Umbilical cord (tissue), 2 donors: ENCODE measurements around the gene CSAG1. TPM values are rescaled to one million over a fixed set of nuclear protein-coding genes. Genes with fewer than 3 reads are reported as not detected.
"Not testable (repeated sequence)": the region's sequence is repeated elsewhere in the genome, so short reads cannot be mapped to it uniquely, and the experiment has no call there.

Experiments
- DNase-seq: peaks from one replicate; pipeline ENCODE4 v3.0.0-alpha.2; 2015; ENCODE audit warnings: low spot score
- total RNA-seq: library from RNA; depleted of rRNA; stranded (reverse); fragments of >200 nt; gene quantifications from one replicate; pipeline ENCODE4 v1.2.3, GENCODE V29; 2014; ENCODE audit warnings: low replicate concordance; ENCODE audit not compliant: insufficient read depth

CSAG1 gene
- 2.6 TPM for total RNA-seq

DNA sequence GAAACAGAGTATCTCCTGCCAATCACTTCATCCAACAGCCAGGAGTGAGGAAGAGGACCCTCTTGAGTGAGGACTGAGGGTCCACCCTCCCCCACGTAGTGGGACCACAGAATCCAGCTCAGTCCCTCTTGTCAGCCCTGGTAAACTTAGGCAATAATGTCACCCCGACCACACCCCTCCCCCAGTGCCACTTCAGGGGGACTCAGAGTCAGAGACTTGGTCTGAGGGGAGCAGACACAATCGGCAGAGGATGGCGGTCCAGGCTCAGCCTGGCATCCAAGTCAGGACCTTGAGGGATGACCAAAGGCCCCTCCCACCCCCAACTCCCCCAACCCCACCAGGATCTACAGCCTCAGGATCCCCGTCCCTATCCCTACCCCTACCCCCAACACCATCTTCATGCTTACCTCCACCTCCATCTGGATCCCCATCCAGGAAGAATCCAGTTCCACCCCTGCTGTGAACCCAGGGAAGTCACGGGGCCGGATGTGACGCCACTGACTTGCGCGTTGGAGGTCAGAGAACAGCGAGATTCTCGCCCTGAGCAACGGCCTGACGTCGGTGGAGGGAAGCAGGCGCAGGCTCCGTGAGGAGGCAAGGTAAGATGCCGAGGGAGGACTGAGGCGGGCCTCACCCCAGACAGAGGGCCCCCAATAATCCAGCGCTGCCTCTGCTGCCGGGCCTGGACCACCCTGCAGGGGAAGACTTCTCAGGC, at the start of gene CSAG1, which contains the start of gene MAGEA12:
CSAG1 (minus strand) TSS at position 461 of the 715 bp plus-strand sequence. CDS start 1,261 bp downstream, outside the sequence.
MAGEA12 (plus strand) TSS at position 497 of the 715 bp plus-strand sequence. CDS start 2,405 bp downstream, outside the sequence.
- no peak for DNase-seq

DNA sequence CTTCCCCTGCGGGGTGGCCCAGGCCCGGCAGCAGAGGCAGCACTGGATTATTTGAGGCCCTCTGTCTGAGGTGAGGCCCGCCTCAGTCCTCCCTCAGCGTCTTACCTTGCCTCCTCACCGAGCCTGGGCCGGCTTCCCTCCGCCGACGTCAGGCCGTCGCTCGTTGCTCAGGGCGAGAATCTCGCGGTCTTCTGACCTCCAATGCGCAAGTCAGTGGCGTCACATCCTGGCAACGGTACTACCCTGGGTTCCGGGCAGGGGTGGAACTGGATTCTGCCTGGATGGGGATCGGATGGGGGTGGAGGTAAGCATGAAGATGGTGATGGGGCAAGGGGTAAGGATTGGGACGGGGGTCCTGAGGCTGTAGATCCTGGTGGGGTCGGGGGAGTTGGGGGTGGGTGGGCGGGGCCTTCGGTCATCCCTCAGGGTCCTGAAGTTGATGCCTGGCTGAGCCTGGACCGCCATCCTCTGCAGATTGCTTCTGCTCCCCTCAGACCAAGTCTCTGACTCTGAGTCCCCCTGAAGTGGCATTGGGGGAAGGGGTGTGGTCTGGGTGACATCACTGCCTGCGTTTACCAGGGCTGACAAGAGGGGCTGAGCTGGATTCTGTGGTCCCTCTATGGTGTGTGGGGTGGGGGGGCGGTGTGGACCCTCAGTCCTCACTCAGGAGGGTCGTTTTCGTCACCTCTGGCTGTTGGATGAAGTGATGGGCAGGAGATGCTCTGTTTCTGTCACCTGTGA, 36.2 kb upstream of the CSAG1 start, which contains the start of gene MAGEA6:
MAGEA6 (minus strand) TSS at position 141 of the 741 bp plus-strand sequence. CDS start 2,039 bp downstream, outside the sequence.
- not testable (repeated sequence) for DNase-seq

GRCh38 chrX:152766562-152766961, 33.0 kb upstream of the CSAG1 start:
- DNase-seq: not testable (repeated sequence)

- DNase-seq: not testable (repeated sequence)
Observed at GRCh38 chrX:152761582-152761981, 28.1 kb upstream of the CSAG1 start.

- not testable (repeated sequence) for DNase-seq
Observed at GRCh38 chrX:152759544-152759943, 26.0 kb upstream of the CSAG1 start.

GRCh38 chrX:152758918-152759317, 25.4 kb upstream of the CSAG1 start, which contains the start of gene CSAG3:
CSAG3 (plus strand) TSS chrX:152759218.
- DNase-seq: not testable (repeated sequence)

DNA sequence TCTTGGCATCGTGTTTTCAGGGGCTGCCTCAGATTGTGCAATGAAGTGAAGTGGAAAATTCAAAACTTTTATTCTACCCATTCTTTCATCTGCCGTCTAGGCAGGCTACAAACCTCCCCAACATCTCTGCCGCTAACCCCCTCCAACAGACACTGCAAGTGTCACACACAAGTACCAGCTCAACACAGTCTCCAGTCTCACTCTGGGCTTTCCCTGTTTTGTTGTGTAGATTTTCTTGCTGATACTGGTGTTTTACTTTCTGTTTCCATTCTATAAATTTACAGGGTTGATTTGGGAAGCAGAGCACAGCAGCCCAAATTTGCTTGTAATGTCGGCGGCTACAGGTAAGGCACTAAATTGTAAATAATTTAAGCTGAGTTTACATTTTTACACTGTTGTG, 21.4 kb upstream of the CSAG1 start:
- not testable (repeated sequence) for DNase-seq

- not testable (repeated sequence) for DNase-seq
Observed at GRCh38 chrX:152753686-152754650, 20.4 kb upstream of the CSAG1 start, which contains the start of gene MAGEA2. MAGEA2 (minus strand) TSS chrX:152753842; CDS start chrX:152751363, 2,479 bp downstream.

- DNase-seq: no peak
Observed at GRCh38 chrX:152738560-152738959, 5.0 kb upstream of the CSAG1 start.

GRCh38 chrX:152736528-152736927, 3.0 kb upstream of the CSAG1 start:
- not testable (repeated sequence) for DNase-seq

GRCh38 chrX:152735860-152736511, 2.5 kb upstream of the CSAG1 start:
- DNase-seq: no peak

DNA sequence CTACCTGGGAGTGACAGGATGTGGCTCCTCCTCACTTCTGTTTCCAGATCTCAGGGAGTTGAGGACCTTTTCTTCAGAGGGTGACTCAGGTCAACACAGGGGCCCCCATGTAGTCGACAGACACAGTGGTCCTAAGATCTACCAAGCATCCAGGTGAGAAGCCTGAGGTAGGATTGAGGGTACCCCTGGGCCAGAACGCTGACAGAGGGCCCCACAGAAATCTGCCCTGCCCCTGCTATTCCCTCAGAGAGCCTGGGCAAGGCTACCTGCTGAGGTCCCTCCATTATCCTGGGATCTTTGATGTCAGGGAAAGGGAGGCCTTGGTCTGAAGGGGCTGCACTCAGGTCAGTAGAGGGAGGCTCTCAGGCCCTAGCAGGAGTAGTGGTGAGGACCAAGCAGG, 1.6 kb upstream of the CSAG1 start:
- no peak for DNase-seq

DNA sequence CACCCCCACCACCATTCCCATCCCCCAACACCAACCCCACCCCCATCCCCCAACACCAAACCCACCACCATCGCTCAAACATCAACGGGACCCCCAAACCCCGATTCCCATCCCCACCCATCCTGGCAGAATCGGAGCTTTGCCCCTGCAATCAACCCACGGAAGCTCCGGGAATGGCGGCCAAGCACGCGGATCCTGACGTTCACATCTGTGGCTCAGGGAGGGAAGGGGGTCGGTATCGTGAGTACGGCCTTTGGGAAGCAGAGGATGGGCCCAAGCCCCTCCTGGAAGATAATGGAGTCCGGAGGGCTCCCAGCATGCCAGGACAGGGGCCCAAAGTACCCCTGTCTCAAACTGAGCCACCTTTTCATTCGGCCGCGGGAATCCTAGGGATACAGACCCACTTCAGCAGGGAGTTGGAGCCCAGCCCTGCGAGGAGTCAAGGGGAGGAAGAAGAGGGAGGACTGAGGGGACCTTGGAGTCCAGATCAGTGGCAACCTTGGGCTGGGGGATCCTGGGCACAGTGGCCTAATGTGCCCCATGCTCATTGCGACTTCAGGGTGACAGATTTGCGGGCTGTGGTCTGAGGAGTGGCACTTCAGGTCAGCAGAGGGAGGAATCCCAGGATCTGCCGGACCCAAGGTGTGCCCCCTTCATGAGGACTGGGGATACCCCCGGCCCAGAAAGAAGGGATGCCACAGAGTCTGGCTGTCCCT, 780 bp upstream of the CSAG1 start:
- not testable (repeated sequence) for DNase-seq

GRCh38 chrX:152725409-152725808, 8.1 kb downstream of the CSAG1 start:
- DNase-seq: no peak

GRCh38 chrX:152713815-152714787, 19.4 kb downstream of the CSAG1 start, which contains the start of gene MAGEA2B:
MAGEA2B (plus strand) TSS chrX:152714628; CDS start chrX:152717107, 2,479 bp downstream.
- DNase-seq: not testable (repeated sequence)

- DNase-seq: not testable (repeated sequence)
Observed at GRCh38 chrX:152713195-152713594, 20.3 kb downstream of the CSAG1 start.

DNA sequence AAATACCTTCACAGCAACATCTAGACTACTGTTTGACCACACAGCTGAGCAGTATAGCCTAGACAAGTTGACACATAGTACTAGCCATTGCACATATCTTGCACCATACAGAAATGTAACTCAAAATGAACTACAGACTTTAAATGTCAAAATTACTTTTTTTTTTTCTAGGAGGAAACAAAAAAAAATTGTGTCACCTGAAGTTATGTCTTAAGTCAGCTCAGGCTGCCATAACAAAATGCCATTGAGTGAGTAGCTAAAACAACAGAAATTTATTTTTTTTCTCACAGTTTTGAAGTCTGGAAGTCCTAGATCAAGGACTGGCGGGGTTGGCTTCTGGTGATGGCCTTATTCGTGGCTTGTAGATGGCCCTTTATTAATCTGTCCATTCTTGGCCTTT, 24.3 kb downstream of the CSAG1 start, which contains the start of gene CSAG2:
CSAG2 (minus strand) TSS at position 101 of the 400 bp plus-strand sequence. CDS start 161 bp downstream, outside the sequence.
- DNase-seq: not testable (repeated sequence)

DNA sequence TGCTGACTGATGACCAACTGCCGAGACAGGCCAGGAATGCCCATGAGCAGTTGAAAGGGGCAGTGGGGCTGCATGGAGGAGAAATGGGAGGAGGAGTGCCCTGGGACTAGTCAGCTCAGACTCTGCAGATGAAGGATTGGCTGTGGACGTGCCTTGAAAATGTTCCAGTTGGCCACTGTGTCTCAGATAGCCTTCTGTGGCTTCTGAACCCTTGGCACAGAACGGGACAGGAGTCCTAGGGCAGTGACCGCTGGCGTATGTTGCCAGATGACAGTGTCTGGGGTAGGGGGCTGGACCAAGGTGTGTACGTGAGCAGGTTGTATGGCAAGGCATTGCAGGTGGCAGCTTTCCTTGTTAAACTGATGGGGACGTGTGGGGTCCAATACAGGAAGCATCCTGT, 27.0 kb downstream of the CSAG1 start:
- DNase-seq: not testable (repeated sequence)
